GM18508 (cell line): ENCODE measurements around the gene PGM2L1.
A peak's percentile ranks its signal among the peaks of the same experiment; 100 is the strongest.
"Not testable (repeated sequence)": the region's sequence is repeated elsewhere in the genome, so short reads cannot be mapped to it uniquely, and the experiment has no call there.

ENCODE experiments used
- ATAC-seq: cut with Tn5 transposase; IDR thresholded peaks from one replicate; pipeline ENCODE4 v1.9.1; 2021; ENCODE audit warnings: moderate number of reproducible peaks; ENCODE audit not compliant: insufficient read depth, unreplicated experiment

Gene PGM2L1

GRCh38 chr11:74398244-74399159, at the start of gene PGM2L1:
PGM2L1 (minus strand) TSS chr11:74398433; CDS start chr11:74398161, 272 bp downstream.
- ATAC-seq = peak; percentile 78

- no peak for ATAC-seq
These were observed 49.5 kb upstream of the PGM2L1 start for GRCh38 chr11:74447720-74448119.

- ATAC-seq = no peak
These were observed 48.3 kb upstream of the PGM2L1 start for GRCh38 chr11:74446532-74446938.

- no peak for ATAC-seq
These were observed 46.1 kb upstream of the PGM2L1 start for GRCh38 chr11:74444173-74444826.

- no peak for ATAC-seq
These were observed 45.0 kb upstream of the PGM2L1 start for GRCh38 chr11:74443071-74443864.

GRCh38 chr11:74442636-74443035, 44.4 kb upstream of the PGM2L1 start:
- ATAC-seq = no peak

GRCh38 chr11:74438681-74439080, 40.4 kb upstream of the PGM2L1 start:
- ATAC-seq = no peak

GRCh38 chr11:74437441-74438042, 39.3 kb upstream of the PGM2L1 start:
- no peak for ATAC-seq

- ATAC-seq = no peak
These were observed 36.3 kb upstream of the PGM2L1 start for GRCh38 chr11:74434528-74434927.

GRCh38 chr11:74429205-74429604, 31.0 kb upstream of the PGM2L1 start:
- ATAC-seq = no peak

GRCh38 chr11:74427384-74427886, 29.2 kb upstream of the PGM2L1 start:
- ATAC-seq = no peak

- no peak for ATAC-seq
These were observed 26.9 kb upstream of the PGM2L1 start for GRCh38 chr11:74425100-74425499.

GRCh38 chr11:74418509-74418895, 20.3 kb upstream of the PGM2L1 start:
- no peak for ATAC-seq

- no peak for ATAC-seq
These were observed 19.8 kb upstream of the PGM2L1 start for GRCh38 chr11:74417860-74418508.

- ATAC-seq = no peak
These were observed 19.2 kb upstream of the PGM2L1 start for GRCh38 chr11:74417379-74417804.

- ATAC-seq = not testable (repeated sequence)
These were observed 18.7 kb upstream of the PGM2L1 start for GRCh38 chr11:74416974-74417373.

- ATAC-seq = no peak
These were observed 14.6 kb upstream of the PGM2L1 start for GRCh38 chr11:74412733-74413359.

GRCh38 chr11:74412321-74412720, 14.1 kb upstream of the PGM2L1 start:
- no peak for ATAC-seq

GRCh38 chr11:74409633-74410032, 11.4 kb upstream of the PGM2L1 start:
- ATAC-seq = no peak
